ENCODE data around the gene ACHE.

The ACHE gene

GRCh38 chr7:100896732-100897608, 1.3 kb upstream of the ACHE start:
- DNase-seq (ENCODE audit: low read depth), result peak; percentile 51

- DNase-seq (ENCODE audit: low read depth), result no peak
These were observed 456 bp upstream of the ACHE start for GRCh38 chr7:100895956-100896731.

- DNase-seq (ENCODE audit: low read depth), result peak; percentile 51
These were observed 608 bp downstream of the ACHE start for GRCh38 chr7:100894860-100895700.

GRCh38 chr7:100893910-100894721, 1.6 kb downstream of the ACHE start:
- DNase-seq (ENCODE audit: low read depth), result no peak

GRCh38 chr7:100893318-100893895, 2.3 kb downstream of the ACHE start:
- DNase-seq (ENCODE audit: low read depth), result no peak

GRCh38 chr7:100892364-100893317, 3.0 kb downstream of the ACHE start:
- DNase-seq (ENCODE audit: low read depth), result no peak

GRCh38 chr7:100891568-100892247, 4.0 kb downstream of the ACHE start:
- no peak for DNase-seq (ENCODE audit: low read depth)

- DNase-seq (ENCODE audit: low read depth), result no peak
These were observed 4.8 kb downstream of the ACHE start for GRCh38 chr7:100890653-100891567.

- no peak for DNase-seq (ENCODE audit: low read depth)
These were observed 6.5 kb downstream of the ACHE start, which contains the start of gene UFSP1 for GRCh38 chr7:100888988-100889750. Gene UFSP1 (minus strand): TSS chr7:100889715. CDS start chr7:100889271, 444 bp downstream.

- no peak for DNase-seq (ENCODE audit: low read depth)
These were observed 7.2 kb downstream of the ACHE start for GRCh38 chr7:100888291-100888987.

GRCh38 chr7:100887516-100888290, 8.0 kb downstream of the ACHE start:
- no peak for DNase-seq (ENCODE audit: low read depth)

GRCh38 chr7:100886936-100887515, 8.7 kb downstream of the ACHE start:
- DNase-seq (ENCODE audit: low read depth), result no peak

GRCh38 chr7:100886142-100886935, 9.3 kb downstream of the ACHE start:
- no peak for DNase-seq (ENCODE audit: low read depth)

- no peak for DNase-seq (ENCODE audit: low read depth)
These were observed 10.1 kb downstream of the ACHE start for GRCh38 chr7:100885440-100886141.
